Measurements from ENCODE around the gene LCE1C.

Gene LCE1C

GRCh38 chr1:152777510-152778137, 28.8 kb downstream of the LCE1C start:
- peak; percentile 63 for ATAC-seq
- TF ChIP-seq PATZ1 (CRISPR knock-in tag; IDR thresholded peaks at IDR 0.05; ENCODE audit: borderline replicate concordance) (no peak), ISL1 (CRISPR knock-in tag; IDR thresholded peaks at IDR 0.05) (no peak), TSHZ2 (CRISPR knock-in tag; IDR thresholded peaks at IDR 0.05) (no peak), CREB5 (CRISPR knock-in tag; IDR thresholded peaks at IDR 0.05; ENCODE audit: low read depth) (no peak), ZNF565 (CRISPR knock-in tag; conservative IDR thresholded peaks at IDR 0.05; ENCODE audit: low read depth) (no peak), ZNF70 (CRISPR knock-in tag; IDR thresholded peaks at IDR 0.05) (no peak), CSDC2 (CRISPR knock-in tag; IDR thresholded peaks at IDR 0.05) (no peak), BACH2 (CRISPR knock-in tag; IDR thresholded peaks at IDR 0.05; ENCODE audit: borderline replicate concordance) (no peak), TOX (CRISPR knock-in tag; IDR thresholded peaks at IDR 0.05; ENCODE audit: borderline replicate concordance) (no peak), ZNF8 (CRISPR knock-in tag; IDR thresholded peaks at IDR 0.05) (no peak), RARB (CRISPR knock-in tag; IDR thresholded peaks at IDR 0.05) (no peak), ESRRG (CRISPR knock-in tag; IDR thresholded peaks at IDR 0.05) (no peak), TCF4 (CRISPR knock-in tag; IDR thresholded peaks at IDR 0.05; ENCODE audit: borderline replicate concordance) (no peak), ZFP30 (CRISPR knock-in tag; IDR thresholded peaks at IDR 0.05) (no peak), SNAI2 (CRISPR knock-in tag; IDR thresholded peaks at IDR 0.05) (no peak), PPARA (CRISPR knock-in tag; IDR thresholded peaks at IDR 0.05; ENCODE audit: borderline replicate concordance) (no peak), ARNTL (CRISPR knock-in tag; IDR thresholded peaks at IDR 0.05; ENCODE audit: borderline replicate concordance, low read depth) (no peak), ZC3H10 (CRISPR knock-in tag; IDR thresholded peaks at IDR 0.05) (no peak), GLIS3 (CRISPR knock-in tag; IDR thresholded peaks at IDR 0.05) (no peak), OSR1 (CRISPR knock-in tag; IDR thresholded peaks at IDR 0.05) (no peak)

- TF ChIP-seq ISL1 (CRISPR knock-in tag; IDR thresholded peaks at IDR 0.05): no peak
- no peak for TF ChIP-seq TSHZ2 (CRISPR knock-in tag; IDR thresholded peaks at IDR 0.05)
- no peak for TF ChIP-seq OSR1 (CRISPR knock-in tag; IDR thresholded peaks at IDR 0.05)
- no peak for TF ChIP-seq SNAI2 (CRISPR knock-in tag; IDR thresholded peaks at IDR 0.05)
- TF ChIP-seq ZFP3 (CRISPR knock-in tag; IDR thresholded peaks at IDR 0.05): no peak
- TF ChIP-seq PATZ1 (CRISPR knock-in tag; IDR thresholded peaks at IDR 0.05; ENCODE audit: borderline replicate concordance): no peak
- no peak for TF ChIP-seq TCF4 (CRISPR knock-in tag; IDR thresholded peaks at IDR 0.05; ENCODE audit: borderline replicate concordance)
- no peak for ATAC-seq
These were observed 30.1 kb downstream of the LCE1C start for GRCh38 chr1:152776361-152776760.
